Natural killer cell (primary cell): ENCODE data around the gene PRKG1. TPM values are rescaled to one million over a fixed set of nuclear protein-coding genes. Genes with fewer than 3 reads are reported as not detected.
"Not testable (repeated sequence)": the region's sequence is repeated elsewhere in the genome, so short reads cannot be mapped to it uniquely, and the experiment has no call there.

ENCODE experiments used
- ATAC-seq, 3 donors: fragments of 150-1000 bp in 2 of 3; fragments of 200-7000 bp in 1 of 3; cut with Tn5 transposase; 1 replicate in 1 of 3; 2 replicates in 2 of 3; pipeline ENCODE4 v1.10.0; 2021; ENCODE audit warnings: mild to moderate bottlenecking in 2 of 3, moderate library complexity in 2 of 3
- DNase-seq, 2 donors: peaks; one replicate each; pipeline versions ENCODE4 v3.0.0 to v3.0.0-alpha.2; 2013 to 2021; ENCODE audit warnings: mixed read lengths in 1 of 2
- H3K27ac ChIP-seq: one replicate; pipeline ENCODE4 v1.5.1; 2013; ENCODE audit warnings: mild to moderate bottlenecking, low read length
- H3K27me3 ChIP-seq: one replicate; pipeline ENCODE4 v1.6.1; 2013; ENCODE audit warnings: low read length; ENCODE audit not compliant: control insufficient read depth, insufficient read depth
- H3K36me3 ChIP-seq: one replicate; pipeline ENCODE4 v1.6.1; 2013; ENCODE audit warnings: low read length; ENCODE audit not compliant: control insufficient read depth, insufficient read depth
- H3K4me1 ChIP-seq: one replicate; pipeline ENCODE4 v1.6.1; 2013; ENCODE audit warnings: low read length; ENCODE audit not compliant: control insufficient read depth, insufficient read depth
- H3K4me3 ChIP-seq: one replicate; pipeline ENCODE4 v1.5.1; 2013; ENCODE audit warnings: low read length
- H3K9me3 ChIP-seq: one replicate; pipeline ENCODE4 v1.6.1; 2013; ENCODE audit warnings: low read length; ENCODE audit not compliant: control insufficient read depth, insufficient read depth
- H3K27ac Mint-ChIP-seq, 2 donors: one replicate each; pipeline ENCODE4 v1.8.0; 2022; ENCODE audit warnings: mild to moderate bottlenecking in 2 of 2, mixed read lengths in 2 of 2, moderate library complexity in 1 of 2
- H3K27me3 Mint-ChIP-seq, 2 donors: one replicate each; pipeline ENCODE4 v1.8.0; 2022; ENCODE audit warnings: low read depth in 2 of 2, mixed read lengths in 2 of 2
- H3K36me3 Mint-ChIP-seq: one replicate; pipeline ENCODE4 v1.8.0; 2022; ENCODE audit warnings: mixed read lengths
- H3K4me1 Mint-ChIP-seq, 2 donors: one replicate each; pipeline ENCODE4 v1.8.0; 2022; ENCODE audit warnings: mixed read lengths in 2 of 2
- H3K4me3 Mint-ChIP-seq: one replicate; pipeline ENCODE4 v1.8.0; 2022; ENCODE audit warnings: mild to moderate bottlenecking, moderate library complexity, mixed read lengths
- H3K9me3 Mint-ChIP-seq, 2 donors: one replicate each; pipeline ENCODE4 v1.8.0; 2022; ENCODE audit warnings: mixed read lengths in 2 of 2
- WGBS: methylation state at CpG from one replicate; pipeline ENCODE4 v1.1.7; 2013; ENCODE audit warnings: missing lambda C conversion rate; ENCODE audit not compliant: insufficient coverage; 5-methylcytosine and 5-hydroxymethylcytosine counted together
- intact Hi-C: fragments of 100-400 bp; cut with micrococcal nuclease; formaldehyde crosslinking; loops from one replicate; pipeline ENCODE4 v1.14.2; 2022
- total RNA-seq, 4 donors: library from RNA; stranded (reverse); fragments of 120-200 nt in 1 of 4; gene quantifications; one replicate each; pipeline versions ENCODE4 v1.2.3 to v1.2.4, GENCODE V29; 2013 to 2022
- TF ChIP-seq, protein P1 (sequence below): fragments of 200-600 bp; IDR thresholded peaks from one replicate; pipeline ENCODE4 v1.8.0; 2022; ENCODE audit warnings: antibody characterized with exemption

The PRKG1 gene
- total RNA-seq, 3 donors from 2014 or later (not counting 1 experiment from before 2014, with no cell fraction given), result 0.23 to 0.41 (median 0.35) TPM

DNA sequence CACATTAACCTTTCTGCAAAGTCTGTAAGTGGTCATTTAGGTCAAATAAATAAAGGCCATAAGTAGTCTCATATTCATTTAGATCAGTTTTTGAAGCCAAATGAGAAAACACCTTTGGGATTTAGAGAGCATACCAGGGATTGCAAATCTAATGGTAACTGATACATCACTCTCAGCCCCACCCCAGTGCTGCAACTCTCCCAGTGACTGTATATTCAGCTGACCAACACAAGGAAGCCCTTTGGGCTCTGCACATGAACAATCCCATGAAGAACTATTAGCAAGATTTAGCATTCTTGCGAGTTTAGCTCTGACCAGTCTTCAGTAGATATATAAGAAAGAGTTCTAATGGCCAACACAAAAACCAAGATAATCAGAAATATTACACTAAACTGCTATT lies 372.8 kb downstream of the PRKG1 start:
- Mint-ChIP-seq H3K4me1 (no peaks in the 10 kb centered on the region), H3K36me3 (no peaks in the 10 kb centered on the region), H3K27ac (no peak overlapping the region), H3K27me3 (peaks cover 0 to 4% of the 10 kb centered on the region in 2 donors), H3K9me3 (peaks cover 0 to 2% of the 10 kb centered on the region in 2 donors), H3K4me3 (no peak overlapping the region)
- no peaks in the 10 kb centered on the region for H3K4me1 ChIP-seq
- no peak for ATAC-seq
- no peaks in the 10 kb centered on the region for H3K27me3 ChIP-seq
- H3K4me3 ChIP-seq, result no peak overlapping the region
- 100% methylated on average over 1 of the region's 1 CpG for WGBS
- TF ChIP-seq, protein P1, sequence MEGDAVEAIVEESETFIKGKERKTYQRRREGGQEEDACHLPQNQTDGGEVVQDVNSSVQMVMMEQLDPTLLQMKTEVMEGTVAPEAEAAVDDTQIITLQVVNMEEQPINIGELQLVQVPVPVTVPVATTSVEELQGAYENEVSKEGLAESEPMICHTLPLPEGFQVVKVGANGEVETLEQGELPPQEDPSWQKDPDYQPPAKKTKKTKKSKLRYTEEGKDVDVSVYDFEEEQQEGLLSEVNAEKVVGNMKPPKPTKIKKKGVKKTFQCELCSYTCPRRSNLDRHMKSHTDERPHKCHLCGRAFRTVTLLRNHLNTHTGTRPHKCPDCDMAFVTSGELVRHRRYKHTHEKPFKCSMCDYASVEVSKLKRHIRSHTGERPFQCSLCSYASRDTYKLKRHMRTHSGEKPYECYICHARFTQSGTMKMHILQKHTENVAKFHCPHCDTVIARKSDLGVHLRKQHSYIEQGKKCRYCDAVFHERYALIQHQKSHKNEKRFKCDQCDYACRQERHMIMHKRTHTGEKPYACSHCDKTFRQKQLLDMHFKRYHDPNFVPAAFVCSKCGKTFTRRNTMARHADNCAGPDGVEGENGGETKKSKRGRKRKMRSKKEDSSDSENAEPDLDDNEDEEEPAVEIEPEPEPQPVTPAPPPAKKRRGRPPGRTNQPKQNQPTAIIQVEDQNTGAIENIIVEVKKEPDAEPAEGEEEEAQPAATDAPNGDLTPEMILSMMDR, result no peak
- no peaks in the 10 kb centered on the region for H3K36me3 ChIP-seq
- DNase-seq, result no peak
- H3K9me3 ChIP-seq, result no peaks in the 10 kb centered on the region
- H3K27ac ChIP-seq, result no peak overlapping the region
- intact Hi-C loops, result no loop called here

DNA sequence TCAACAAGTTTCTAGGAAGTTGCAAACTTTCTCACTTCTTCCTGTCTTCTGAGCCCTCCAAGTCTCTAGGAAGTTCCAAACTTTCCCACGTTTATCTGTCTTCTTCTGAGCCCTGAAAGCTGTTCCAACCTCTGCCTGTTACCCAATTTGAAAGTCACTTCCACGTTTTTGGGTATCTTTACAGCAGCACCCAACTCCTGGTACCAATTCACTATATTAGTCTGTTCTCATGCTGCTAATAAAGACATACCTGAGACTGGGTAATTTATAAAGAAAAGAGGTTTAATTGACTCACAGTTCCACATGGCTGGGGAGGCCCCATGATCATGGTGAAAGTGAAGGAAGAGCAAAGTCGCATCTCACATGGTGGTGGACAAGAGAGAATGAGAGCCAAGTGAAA lies 381.5 kb downstream of the PRKG1 start:
- H3K4me1 Mint-ChIP-seq, H3K36me3 ChIP-seq, H3K4me1 ChIP-seq, intact Hi-C loops, H3K9me3 ChIP-seq, H3K27ac ChIP-seq, H3K27me3 ChIP-seq, H3K27me3 Mint-ChIP-seq, H3K27ac Mint-ChIP-seq, H3K36me3 Mint-ChIP-seq, H3K4me3 ChIP-seq, DNase-seq, ATAC-seq, H3K4me3 Mint-ChIP-seq: not testable (repeated sequence)
- 68% methylated on average over 2 of the region's 3 CpGs for WGBS
- peaks cover 7 to 11% of the 10 kb centered on the region in 2 donors for H3K9me3 Mint-ChIP-seq

DNA sequence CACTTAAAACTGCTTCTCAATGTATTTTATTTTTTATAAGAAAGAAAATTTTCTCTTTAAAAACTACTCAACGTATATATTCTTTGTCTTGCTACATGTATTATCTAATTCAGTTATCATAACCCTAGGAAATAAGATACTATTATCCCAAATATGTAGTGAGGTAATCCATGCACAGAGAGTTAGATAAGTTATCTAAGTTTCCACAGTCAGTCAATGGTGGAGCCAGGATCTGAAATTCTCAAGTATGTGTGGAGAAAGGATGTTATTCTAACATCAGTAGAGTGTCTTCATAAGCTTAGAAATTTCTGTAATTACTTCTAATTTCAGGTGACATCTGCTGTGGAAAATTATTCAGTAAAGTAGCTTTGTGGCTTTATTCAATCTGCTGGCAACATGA lies 385.2 kb downstream of the PRKG1 start:
- Histone ChIP-seq H3K27me3 (no peaks in the 10 kb centered on the region), H3K9me3 (peaks cover 8% of the 10 kb centered on the region), H3K36me3 (no peaks in the 10 kb centered on the region), H3K4me1 (no peaks in the 10 kb centered on the region), H3K4me3 (no peak overlapping the region), H3K27ac (no peak overlapping the region)
- TF ChIP-seq, protein P1, result no peak
- H3K27me3 Mint-ChIP-seq, result no peaks in the 10 kb centered on the region
- intact Hi-C loops, result no loop called here
- DNase-seq (no peak), ATAC-seq (no peak)
- no peak overlapping the region for H3K4me3 Mint-ChIP-seq
- H3K4me1 Mint-ChIP-seq, result no peaks in the 10 kb centered on the region
- H3K27ac Mint-ChIP-seq, result no peak overlapping the region
- H3K9me3 Mint-ChIP-seq, result peaks cover 6 to 7% of the 10 kb centered on the region in 2 donors
- H3K36me3 Mint-ChIP-seq, result no peaks in the 10 kb centered on the region
- no CpG with 5 or more reads among the region's 1 CpG for WGBS

DNA sequence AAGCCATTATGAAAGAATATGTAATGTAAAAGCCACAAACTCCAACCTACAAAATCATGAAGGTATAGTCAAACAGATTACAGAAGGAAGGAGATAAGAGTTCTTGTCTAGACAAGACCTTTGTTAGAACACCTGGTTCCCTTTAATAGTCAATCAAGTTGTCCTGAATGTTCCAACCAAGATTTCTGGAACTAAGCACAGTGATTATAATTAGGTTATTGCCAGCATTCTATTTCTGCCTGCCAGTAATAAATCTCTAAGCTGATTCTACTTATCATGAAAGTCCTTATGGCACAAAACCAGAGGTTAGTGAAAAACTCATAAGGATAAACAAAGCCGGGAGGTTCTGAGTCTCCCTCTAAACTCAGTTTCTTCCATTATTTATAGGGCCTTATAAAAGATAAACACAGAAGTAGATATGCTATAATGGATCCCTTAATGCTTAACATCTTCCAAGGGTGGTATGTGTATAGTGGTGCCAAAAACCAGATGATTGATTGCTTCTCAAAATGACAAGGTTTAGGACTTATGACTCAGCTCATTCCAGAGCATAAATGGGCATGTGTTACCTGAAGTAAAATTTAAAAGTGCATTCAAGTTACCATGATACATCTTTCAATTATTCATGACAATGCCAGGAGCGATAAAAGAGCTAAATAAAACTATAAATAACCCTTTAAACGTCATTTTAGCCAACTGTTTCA lies 387.9 kb downstream of the PRKG1 start:
- Mint-ChIP-seq H3K27me3 (no peaks in the 10 kb centered on the region), H3K4me1 (no peaks in the 10 kb centered on the region), H3K36me3 (no peaks in the 10 kb centered on the region), H3K9me3 (peaks cover 0 to 2% of the 10 kb centered on the region in 2 donors), H3K27ac (no peak overlapping the region), H3K4me3 (no peak overlapping the region)
- intact Hi-C loops, result no loop called here
- no peak for ATAC-seq
- no peak for DNase-seq
- Histone ChIP-seq H3K27me3 (no peaks in the 10 kb centered on the region), H3K4me3 (no peak overlapping the region), H3K4me1 (no peaks in the 10 kb centered on the region), H3K27ac (no peak overlapping the region), H3K36me3 (no peaks in the 10 kb centered on the region), H3K9me3 (no peaks in the 10 kb centered on the region)
- 89% methylated on average over 1 of the region's 3 CpGs for WGBS
- TF ChIP-seq, protein P1, result no peak
